Measurements from ENCODE around the gene ZNF408.

Gene ZNF408

GRCh38 chr11:46700241-46701077, at the start of gene ZNF408, which contains the start of gene ARHGAP1:
TSS of gene ZNF408 (plus strand) at chr11:46701031. CDS start at chr11:46701048, 17 bp downstream.
TSS of gene ARHGAP1 (minus strand) at chr11:46700619. CDS start at chr11:46696107, 4,512 bp downstream.
- H3K27ac ChIP-seq (ENCODE audit: low read length) = peak within 1 kb of the TSS; percentile 97
- H3K36me3 ChIP-seq (ENCODE audit: control insufficient read depth in 1 of 2, insufficient read depth in 2 of 2, low read length in 2 of 2) = peaks cover 32 to 38% of the 10 kb centered on the region in 2 donors
- peaks cover 19 to 65% of the 10 kb centered on the region in 2 donors for H3K4me1 ChIP-seq (ENCODE audit: control insufficient read depth in 1 of 2, insufficient read depth in 2 of 2, low read length in 2 of 2)
- no peaks in the 10 kb centered on the region for H3K27me3 ChIP-seq (ENCODE audit: low read depth, low read length)
- peak within 1 kb of the TSS; percentile 98 to 100 for H3K4me3 ChIP-seq (ENCODE audit: low read depth in 1 of 2, low read length in 2 of 2)
- H3K9me3 ChIP-seq (ENCODE audit: control insufficient read depth in 1 of 2, low read length in 2 of 2) = no peaks in the 10 kb centered on the region

DNA sequence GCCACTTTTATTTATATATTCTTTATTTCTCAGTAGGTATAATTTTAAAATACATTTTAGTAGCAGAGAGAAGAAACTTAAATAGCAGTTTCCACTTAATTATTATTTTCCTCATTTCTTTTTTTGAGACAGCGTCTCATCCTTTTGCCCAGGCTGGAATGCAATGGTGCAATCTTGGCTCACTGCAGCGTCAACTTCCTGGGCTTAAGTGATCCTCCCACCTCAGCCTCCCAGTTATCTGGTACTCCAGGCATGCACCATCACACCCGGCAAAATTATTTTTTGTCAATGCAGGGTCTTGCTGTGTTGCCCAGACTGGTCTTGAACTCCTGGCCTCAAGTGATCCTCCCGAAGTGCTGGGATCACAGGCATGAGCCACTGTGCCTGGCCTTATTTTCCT, 45.2 kb upstream of the ZNF408 start:
- Histone ChIP-seq H3K4me1 (ENCODE audit: control insufficient read depth in 1 of 2, insufficient read depth in 2 of 2, low read length in 2 of 2) (no peaks in the 10 kb centered on the region), H3K9me3 (ENCODE audit: control insufficient read depth in 1 of 2, low read length in 2 of 2) (no peaks in the 10 kb centered on the region), H3K4me3 (ENCODE audit: low read depth in 1 of 2, low read length in 2 of 2) (no peak overlapping the region), H3K27me3 (ENCODE audit: low read depth, low read length) (no peaks in the 10 kb centered on the region), H3K27ac (ENCODE audit: low read length) (no peak overlapping the region), H3K36me3 (ENCODE audit: control insufficient read depth in 1 of 2, insufficient read depth in 2 of 2, low read length in 2 of 2) (peaks cover 51 to 83% of the 10 kb centered on the region in 2 donors)

DNA sequence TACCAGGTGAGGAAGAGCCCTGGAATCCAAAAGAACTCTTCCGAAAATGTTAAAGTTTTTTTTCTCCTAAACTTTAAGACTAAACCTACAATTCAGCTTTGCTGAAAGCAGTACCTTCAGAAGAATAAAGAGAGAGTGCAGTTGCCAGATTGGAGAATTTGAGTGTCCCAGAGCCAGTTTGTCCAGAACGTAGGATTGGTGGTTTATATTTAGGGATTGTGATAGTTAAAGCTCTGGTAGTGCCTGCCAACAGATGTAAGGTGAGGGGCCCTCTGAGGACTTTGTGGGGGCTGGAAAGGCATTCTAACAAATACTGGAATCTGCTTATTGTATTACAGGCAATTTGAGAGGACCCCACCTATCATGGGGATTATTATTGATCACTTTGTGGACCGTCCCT, 43.6 kb upstream of the ZNF408 start:
- H3K4me3 ChIP-seq (ENCODE audit: low read depth in 1 of 2, low read length in 2 of 2) = no peak overlapping the region
- H3K4me1 ChIP-seq (ENCODE audit: control insufficient read depth in 1 of 2, insufficient read depth in 2 of 2, low read length in 2 of 2) = no peaks in the 10 kb centered on the region
- no peaks in the 10 kb centered on the region for H3K27me3 ChIP-seq (ENCODE audit: low read depth, low read length)
- peaks cover 37 to 73% of the 10 kb centered on the region in 2 donors for H3K36me3 ChIP-seq (ENCODE audit: control insufficient read depth in 1 of 2, insufficient read depth in 2 of 2, low read length in 2 of 2)
- no peaks in the 10 kb centered on the region for H3K9me3 ChIP-seq (ENCODE audit: control insufficient read depth in 1 of 2, low read length in 2 of 2)
- H3K27ac ChIP-seq (ENCODE audit: low read length) = no peak overlapping the region

DNA sequence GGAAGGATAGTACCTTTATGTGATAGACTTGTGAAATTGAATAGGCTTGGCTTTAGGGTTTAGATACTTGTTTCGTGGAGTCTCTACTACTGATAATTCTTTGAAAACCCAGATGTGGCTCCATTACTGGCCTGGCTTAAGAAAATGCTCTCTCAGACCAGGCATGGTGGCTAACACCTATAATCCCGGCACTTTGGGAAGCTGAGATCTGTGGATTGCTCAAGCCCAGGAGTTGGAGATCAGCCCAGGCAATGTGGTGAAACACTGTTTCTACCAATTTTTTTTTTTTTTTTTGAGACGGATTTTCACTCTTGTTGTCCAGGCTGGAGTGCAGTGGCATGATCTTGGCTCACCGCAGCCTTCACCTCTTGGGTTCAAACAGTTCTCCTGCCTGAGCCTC, 42.6 kb upstream of the ZNF408 start:
- no peak overlapping the region for H3K27ac ChIP-seq (ENCODE audit: low read length)
- H3K27me3 ChIP-seq (ENCODE audit: low read depth, low read length) = no peaks in the 10 kb centered on the region
- no peaks in the 10 kb centered on the region for H3K9me3 ChIP-seq (ENCODE audit: control insufficient read depth in 1 of 2, low read length in 2 of 2)
- H3K4me1 ChIP-seq (ENCODE audit: control insufficient read depth in 1 of 2, insufficient read depth in 2 of 2, low read length in 2 of 2) = no peaks in the 10 kb centered on the region
- no peak overlapping the region for H3K4me3 ChIP-seq (ENCODE audit: low read depth in 1 of 2, low read length in 2 of 2)
- H3K36me3 ChIP-seq (ENCODE audit: control insufficient read depth in 1 of 2, insufficient read depth in 2 of 2, low read length in 2 of 2) = peaks cover 38 to 65% of the 10 kb centered on the region in 2 donors

DNA sequence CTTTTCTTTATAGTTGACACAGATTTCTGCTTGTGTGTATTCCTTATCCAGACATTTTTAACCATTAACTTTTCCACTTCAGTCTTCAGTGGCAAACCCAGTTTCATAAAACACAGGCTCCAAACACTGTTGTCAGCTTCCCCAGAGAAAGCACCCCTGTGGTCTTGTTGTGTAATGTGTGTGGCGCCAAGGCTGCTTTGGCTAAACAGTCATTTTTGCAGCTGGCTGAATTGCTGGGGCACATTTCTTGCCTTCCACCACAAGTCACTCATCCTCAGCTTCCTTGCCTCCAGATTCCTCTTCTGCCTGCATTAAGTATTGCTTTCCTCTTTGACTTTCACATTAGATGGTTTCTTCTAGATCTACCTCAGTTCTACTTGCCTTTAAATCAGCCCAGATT, 40.9 kb upstream of the ZNF408 start:
- H3K27ac ChIP-seq (ENCODE audit: low read length) = no peak overlapping the region
- H3K4me3 ChIP-seq (ENCODE audit: low read depth in 1 of 2, low read length in 2 of 2) = no peak overlapping the region
- H3K36me3 ChIP-seq (ENCODE audit: control insufficient read depth in 1 of 2, insufficient read depth in 2 of 2, low read length in 2 of 2) = peaks cover 48 to 73% of the 10 kb centered on the region in 2 donors
- H3K27me3 ChIP-seq (ENCODE audit: low read depth, low read length) = no peaks in the 10 kb centered on the region
- H3K4me1 ChIP-seq (ENCODE audit: control insufficient read depth in 1 of 2, insufficient read depth in 2 of 2, low read length in 2 of 2) = no peaks in the 10 kb centered on the region
- no peaks in the 10 kb centered on the region for H3K9me3 ChIP-seq (ENCODE audit: control insufficient read depth in 1 of 2, low read length in 2 of 2)

GRCh38 chr11:46661836-46662235, 39.0 kb upstream of the ZNF408 start:
- no peak overlapping the region for H3K4me3 ChIP-seq (ENCODE audit: low read depth in 1 of 2, low read length in 2 of 2)
- H3K27ac ChIP-seq (ENCODE audit: low read length) = no peak overlapping the region
- no peaks in the 10 kb centered on the region for H3K9me3 ChIP-seq (ENCODE audit: control insufficient read depth in 1 of 2, low read length in 2 of 2)
- H3K4me1 ChIP-seq (ENCODE audit: control insufficient read depth in 1 of 2, insufficient read depth in 2 of 2, low read length in 2 of 2) = no peaks in the 10 kb centered on the region
- H3K36me3 ChIP-seq (ENCODE audit: control insufficient read depth in 1 of 2, insufficient read depth in 2 of 2, low read length in 2 of 2) = peaks cover 50 to 65% of the 10 kb centered on the region in 2 donors
- H3K27me3 ChIP-seq (ENCODE audit: low read depth, low read length) = no peaks in the 10 kb centered on the region

GRCh38 chr11:46662366-46662765, 38.5 kb upstream of the ZNF408 start:
- Histone ChIP-seq H3K27me3 (ENCODE audit: low read depth, low read length) (no peaks in the 10 kb centered on the region), H3K4me1 (ENCODE audit: control insufficient read depth in 1 of 2, insufficient read depth in 2 of 2, low read length in 2 of 2) (peaks cover 0 to 5% of the 10 kb centered on the region in 2 donors), H3K4me3 (ENCODE audit: low read depth in 1 of 2, low read length in 2 of 2) (no peak overlapping the region), H3K36me3 (ENCODE audit: control insufficient read depth in 1 of 2, insufficient read depth in 2 of 2, low read length in 2 of 2) (peaks cover 45 to 60% of the 10 kb centered on the region in 2 donors), H3K9me3 (ENCODE audit: control insufficient read depth in 1 of 2, low read length in 2 of 2) (no peaks in the 10 kb centered on the region), H3K27ac (ENCODE audit: low read length) (no peak overlapping the region)

DNA sequence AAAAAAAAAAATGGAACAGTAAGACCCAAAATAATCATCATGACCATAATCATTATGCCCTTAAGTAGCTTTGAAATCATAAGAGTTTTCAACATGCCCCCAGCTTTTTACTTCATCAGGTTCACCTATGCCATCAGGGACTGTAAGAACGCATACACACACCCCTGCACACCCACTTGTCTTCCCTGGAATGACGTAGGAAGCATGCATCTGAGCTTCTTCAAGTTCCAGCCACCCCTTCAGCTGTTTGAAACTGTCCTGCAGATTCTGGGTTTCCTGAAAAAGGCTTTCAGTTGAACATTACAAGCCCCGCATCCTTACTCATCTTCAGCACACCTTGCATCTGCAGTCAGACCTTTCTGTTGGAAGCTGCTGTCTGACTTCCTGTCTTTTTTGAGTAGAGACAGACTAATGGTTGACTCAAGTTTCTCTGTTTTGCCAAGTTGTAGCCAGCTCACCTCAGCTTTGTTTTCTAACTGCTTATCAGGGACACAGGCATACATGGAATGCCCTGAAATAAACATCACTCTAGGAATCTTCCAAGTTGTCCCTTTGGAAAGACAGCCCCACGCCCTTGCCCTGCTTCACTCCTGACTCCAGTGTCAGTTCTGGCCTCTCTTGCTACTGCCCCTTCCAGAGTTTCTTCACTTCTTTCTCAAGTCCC, 37.4 kb upstream of the ZNF408 start:
- H3K27me3 ChIP-seq (ENCODE audit: low read depth, low read length) = no peaks in the 10 kb centered on the region
- H3K4me3 ChIP-seq (ENCODE audit: low read depth in 1 of 2, low read length in 2 of 2) = no peak overlapping the region
- peaks cover 0 to 12% of the 10 kb centered on the region in 2 donors for H3K4me1 ChIP-seq (ENCODE audit: control insufficient read depth in 1 of 2, insufficient read depth in 2 of 2, low read length in 2 of 2)
- no peaks in the 10 kb centered on the region for H3K9me3 ChIP-seq (ENCODE audit: control insufficient read depth in 1 of 2, low read length in 2 of 2)
- peaks cover 52 to 59% of the 10 kb centered on the region in 2 donors for H3K36me3 ChIP-seq (ENCODE audit: control insufficient read depth in 1 of 2, insufficient read depth in 2 of 2, low read length in 2 of 2)
- H3K27ac ChIP-seq (ENCODE audit: low read length) = no peak overlapping the region

GRCh38 chr11:46664612-46665011, 36.2 kb upstream of the ZNF408 start:
- Histone ChIP-seq H3K4me3 (ENCODE audit: low read depth in 1 of 2, low read length in 2 of 2) (no peak overlapping the region), H3K9me3 (ENCODE audit: control insufficient read depth in 1 of 2, low read length in 2 of 2) (no peaks in the 10 kb centered on the region), H3K4me1 (ENCODE audit: control insufficient read depth in 1 of 2, insufficient read depth in 2 of 2, low read length in 2 of 2) (peaks cover 0 to 12% of the 10 kb centered on the region in 2 donors), H3K27me3 (ENCODE audit: low read depth, low read length) (no peaks in the 10 kb centered on the region), H3K27ac (ENCODE audit: low read length) (no peak overlapping the region), H3K36me3 (ENCODE audit: control insufficient read depth in 1 of 2, insufficient read depth in 2 of 2, low read length in 2 of 2) (peaks cover 57 to 59% of the 10 kb centered on the region in 2 donors)

- H3K4me1 ChIP-seq (ENCODE audit: control insufficient read depth in 1 of 2, insufficient read depth in 2 of 2, low read length in 2 of 2) = peaks cover 0 to 12% of the 10 kb centered on the region in 2 donors
- H3K4me3 ChIP-seq (ENCODE audit: low read depth in 1 of 2, low read length in 2 of 2) = no peak overlapping the region
- H3K36me3 ChIP-seq (ENCODE audit: control insufficient read depth in 1 of 2, insufficient read depth in 2 of 2, low read length in 2 of 2) = peaks cover 56 to 59% of the 10 kb centered on the region in 2 donors
- H3K27ac ChIP-seq (ENCODE audit: low read length) = no peak overlapping the region
- no peaks in the 10 kb centered on the region for H3K27me3 ChIP-seq (ENCODE audit: low read depth, low read length)
- H3K9me3 ChIP-seq (ENCODE audit: control insufficient read depth in 1 of 2, low read length in 2 of 2) = no peaks in the 10 kb centered on the region
Measured at GRCh38 chr11:46665356-46665755, 35.5 kb upstream of the ZNF408 start.

DNA sequence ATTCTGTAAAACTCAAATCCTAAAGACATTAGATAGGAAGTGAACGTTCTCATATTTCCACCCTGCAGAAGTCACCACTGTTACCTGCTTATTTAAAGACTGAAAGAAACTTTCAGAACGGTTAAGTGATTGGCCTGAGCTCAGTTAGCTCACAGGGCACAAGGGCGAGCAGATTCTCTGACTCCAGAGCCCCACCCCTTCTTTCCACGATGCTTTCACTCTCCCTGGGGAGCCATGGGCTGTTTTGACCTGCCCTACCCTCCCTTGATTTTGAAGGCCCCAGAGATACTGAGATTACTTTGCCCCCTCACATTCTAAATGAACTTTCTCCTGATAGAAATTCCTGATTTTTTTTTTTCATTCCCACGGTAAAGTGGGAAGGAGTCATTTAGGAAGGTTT, 34.3 kb upstream of the ZNF408 start:
- Histone ChIP-seq H3K4me3 (ENCODE audit: low read depth in 1 of 2, low read length in 2 of 2) (no peak overlapping the region), H3K27ac (ENCODE audit: low read length) (peak overlapping the region; percentile 58), H3K9me3 (ENCODE audit: control insufficient read depth in 1 of 2, low read length in 2 of 2) (no peaks in the 10 kb centered on the region), H3K27me3 (ENCODE audit: low read depth, low read length) (no peaks in the 10 kb centered on the region), H3K4me1 (ENCODE audit: control insufficient read depth in 1 of 2, insufficient read depth in 2 of 2, low read length in 2 of 2) (peaks cover 0 to 12% of the 10 kb centered on the region in 2 donors), H3K36me3 (ENCODE audit: control insufficient read depth in 1 of 2, insufficient read depth in 2 of 2, low read length in 2 of 2) (peaks cover 60 to 62% of the 10 kb centered on the region in 2 donors)

All from muscle layer of duodenum (tissue), 2 donors.